Right kidney (tissue), 1 donor: ENCODE measurements around the gene MICALL2.

Experiments used
- DNase-seq: peaks from one replicate; pipeline ENCODE4 v3.0.0-alpha.2; 2016

The MICALL2 gene

DNA sequence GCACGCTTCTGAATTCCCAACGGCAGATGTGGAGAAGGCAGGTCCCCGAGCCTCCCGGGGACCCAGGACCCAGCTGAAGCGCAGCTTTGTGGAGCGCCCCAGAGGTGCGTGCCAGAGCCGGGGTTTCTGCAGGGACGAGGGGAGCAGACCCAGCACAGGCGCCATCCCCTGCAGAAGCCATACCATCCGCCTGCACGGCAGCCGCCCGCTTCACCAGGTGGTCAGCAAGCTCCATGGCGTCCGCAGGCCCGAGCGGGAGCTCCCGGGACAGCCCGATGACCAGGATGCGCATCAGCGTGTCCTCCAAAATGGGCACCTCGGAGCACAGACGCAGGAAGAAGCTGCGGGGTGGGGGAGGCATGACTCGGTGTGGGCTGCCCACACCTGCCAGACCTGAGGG is 34.3 kb upstream of the MICALL2 start:
- DNase-seq = no peak

- DNase-seq = no peak
These were observed 33.9 kb upstream of the MICALL2 start for GRCh38 chr7:1493129-1493528.

- DNase-seq = no peak
These were observed 33.4 kb upstream of the MICALL2 start for GRCh38 chr7:1492640-1493039.

DNA sequence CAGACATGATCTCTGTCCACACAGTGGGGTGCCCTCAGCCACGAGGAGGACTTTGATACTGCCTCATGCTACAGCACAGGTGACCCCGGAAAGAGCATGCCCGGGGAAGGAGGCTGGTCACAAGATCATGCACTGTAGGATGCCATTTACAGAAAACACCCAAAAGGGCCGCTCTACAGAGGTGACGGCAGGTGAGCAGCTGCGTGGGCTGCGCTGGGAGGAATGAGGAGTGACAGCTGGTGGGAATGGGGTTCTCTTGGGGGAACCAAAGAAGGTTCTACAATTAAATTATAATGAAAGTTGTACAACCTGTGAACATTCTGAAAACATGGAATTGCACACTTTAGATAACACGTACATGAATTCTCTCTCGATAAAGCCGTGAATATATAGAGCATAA is 33.0 kb upstream of the MICALL2 start:
- DNase-seq = no peak

GRCh38 chr7:1490837-1491236 is 31.6 kb upstream of the MICALL2 start:
- DNase-seq = no peak

DNA sequence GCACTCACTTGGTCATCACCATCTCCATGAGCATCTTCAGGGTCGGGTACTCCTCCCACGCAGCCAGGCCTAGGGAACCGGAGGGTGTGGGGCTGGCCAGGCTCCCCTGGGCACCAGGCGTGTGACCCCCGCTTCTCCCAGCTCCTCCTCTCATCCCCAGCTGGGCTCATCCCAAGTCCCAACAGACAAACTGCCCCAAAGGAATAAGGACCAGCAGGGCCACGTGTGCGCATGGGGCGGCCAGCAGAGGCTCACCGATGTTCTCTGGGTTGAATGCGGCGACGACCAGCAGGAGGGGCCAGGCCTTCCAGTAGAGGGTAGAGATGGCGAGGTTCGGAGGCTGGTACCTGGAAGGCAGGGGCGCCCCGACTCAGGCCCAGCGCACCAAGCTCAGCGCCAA is 30.1 kb upstream of the MICALL2 start:
- DNase-seq = no peak

DNA sequence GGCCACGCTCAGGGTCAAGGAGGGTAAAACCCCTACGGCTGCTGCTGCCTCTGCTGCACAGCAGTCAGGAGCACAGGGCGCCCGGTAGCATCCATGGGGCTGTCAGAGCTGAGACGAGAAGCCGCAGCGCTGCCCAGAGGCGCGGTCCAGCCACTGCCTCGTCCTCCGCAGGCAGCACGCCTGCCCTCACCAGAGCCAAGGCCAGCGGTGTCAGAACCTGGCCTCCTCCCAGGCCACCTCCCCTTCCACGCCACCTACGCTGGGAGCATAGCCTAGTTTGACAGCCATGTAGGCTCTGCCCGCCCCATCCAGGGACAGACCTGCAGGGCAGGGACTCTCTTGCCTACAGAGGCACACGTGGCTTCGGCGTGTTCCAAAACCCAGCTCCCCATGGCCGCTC is 28.7 kb upstream of the MICALL2 start:
- no peak for DNase-seq

DNA sequence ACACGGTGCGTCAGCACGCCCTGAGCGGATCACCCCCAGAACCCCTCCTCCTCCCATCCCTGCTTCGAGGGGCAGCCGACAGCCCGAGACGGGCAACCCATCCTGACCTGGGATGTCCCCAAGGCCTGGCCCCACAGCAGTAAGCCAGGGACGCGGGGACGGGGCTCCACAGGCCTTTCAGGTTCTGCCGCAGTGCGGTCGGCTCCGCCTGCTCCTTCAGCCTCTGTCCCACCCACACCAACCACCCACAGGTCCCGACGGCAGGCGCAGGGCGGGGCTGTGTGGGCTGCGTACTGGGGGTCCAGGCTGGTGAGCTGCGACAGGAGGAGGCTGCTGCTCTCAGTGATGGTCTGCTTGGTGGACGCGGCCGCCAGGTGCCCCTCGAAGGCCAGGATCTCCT is 28.2 kb upstream of the MICALL2 start:
- no peak for DNase-seq

DNA sequence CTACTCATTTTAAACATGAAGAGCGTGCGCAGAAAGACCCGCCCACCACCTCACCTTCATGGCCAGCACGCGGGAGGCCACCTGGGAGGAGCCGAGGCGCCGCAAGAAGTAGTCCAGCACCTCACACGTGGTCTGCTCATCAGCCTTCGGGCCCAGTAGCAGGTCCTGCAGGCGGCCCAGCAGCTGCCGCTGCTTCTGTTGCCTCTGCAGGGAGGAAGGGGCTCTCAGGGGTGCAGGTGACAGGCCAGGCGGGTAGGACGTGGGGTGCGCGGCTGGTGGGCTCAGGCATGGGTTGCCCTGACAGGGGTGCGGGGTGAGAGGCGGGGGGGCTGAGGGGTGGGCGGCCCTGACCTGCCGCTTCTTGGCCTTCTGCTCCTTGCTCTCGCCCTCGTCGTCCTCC is 27.3 kb upstream of the MICALL2 start:
- no peak for DNase-seq

DNA sequence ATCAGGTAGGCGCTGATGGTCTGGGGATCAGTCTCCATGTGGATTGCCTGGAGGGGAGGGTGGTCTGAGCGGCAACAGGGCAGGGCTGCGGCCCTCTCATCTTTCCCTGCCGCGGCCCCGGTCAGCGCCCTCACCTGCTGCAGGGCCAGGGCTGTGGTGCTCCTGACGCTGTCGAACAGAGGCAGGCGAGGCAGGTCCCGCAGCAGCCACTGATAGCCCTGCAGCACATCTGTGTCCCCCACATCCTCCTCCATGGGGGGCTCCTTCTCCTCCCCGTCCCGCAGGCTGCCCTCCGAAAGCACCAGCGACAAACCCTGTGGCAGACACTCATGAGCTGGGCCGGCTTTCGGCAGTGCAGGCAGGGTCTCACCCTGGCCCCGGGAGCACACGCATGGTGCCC is 25.9 kb upstream of the MICALL2 start:
- no peak for DNase-seq

- no peak for DNase-seq
These were observed 25.3 kb upstream of the MICALL2 start for GRCh38 chr7:1484569-1484968.

DNA sequence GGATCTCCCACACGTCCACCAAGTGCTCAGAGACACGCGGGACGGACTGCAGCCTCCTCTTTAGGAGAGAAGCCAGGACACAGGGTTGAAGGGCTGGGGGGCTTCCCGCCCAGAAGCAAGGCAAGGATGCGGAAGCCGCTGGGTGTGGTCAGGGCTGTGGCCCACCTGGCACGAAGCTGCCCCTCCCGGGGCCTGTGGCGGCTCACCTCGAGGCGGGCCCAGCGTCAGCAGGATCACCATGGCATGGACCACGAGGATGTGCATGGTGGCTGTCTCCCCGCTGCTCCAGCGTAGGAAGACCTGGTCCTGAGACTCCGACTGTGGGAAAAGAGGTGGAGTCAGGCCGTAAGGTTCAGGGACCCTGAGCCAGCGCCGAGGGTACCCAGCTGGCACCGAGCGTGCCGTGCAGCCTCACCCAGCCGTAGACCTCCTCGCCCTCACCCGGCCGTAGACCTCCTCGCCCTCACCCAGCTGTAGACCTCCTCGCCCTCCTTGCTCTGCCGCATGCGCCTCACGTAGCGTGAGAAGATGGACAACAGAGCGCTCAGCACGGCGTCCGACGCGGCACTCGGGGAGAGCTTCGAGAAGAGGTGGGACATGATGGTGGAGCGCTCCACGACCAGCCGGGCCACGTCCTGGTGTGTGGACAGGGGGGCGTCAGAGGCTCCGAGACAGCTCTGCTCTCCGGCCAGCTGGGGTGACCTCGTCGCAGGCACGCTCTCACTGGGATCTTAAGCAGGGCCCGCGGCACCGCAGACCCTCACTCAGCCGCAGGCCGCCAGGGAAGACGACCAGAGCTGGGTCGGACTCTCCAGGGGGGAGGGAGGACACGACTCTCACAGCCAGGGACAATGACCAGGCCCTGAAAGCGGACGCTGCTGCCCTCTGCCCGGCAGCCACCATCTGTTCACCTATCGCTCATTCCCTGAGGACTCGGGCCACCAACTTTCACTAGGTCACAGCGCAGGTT is 24.6 kb upstream of the MICALL2 start:
- no peak for DNase-seq

DNA sequence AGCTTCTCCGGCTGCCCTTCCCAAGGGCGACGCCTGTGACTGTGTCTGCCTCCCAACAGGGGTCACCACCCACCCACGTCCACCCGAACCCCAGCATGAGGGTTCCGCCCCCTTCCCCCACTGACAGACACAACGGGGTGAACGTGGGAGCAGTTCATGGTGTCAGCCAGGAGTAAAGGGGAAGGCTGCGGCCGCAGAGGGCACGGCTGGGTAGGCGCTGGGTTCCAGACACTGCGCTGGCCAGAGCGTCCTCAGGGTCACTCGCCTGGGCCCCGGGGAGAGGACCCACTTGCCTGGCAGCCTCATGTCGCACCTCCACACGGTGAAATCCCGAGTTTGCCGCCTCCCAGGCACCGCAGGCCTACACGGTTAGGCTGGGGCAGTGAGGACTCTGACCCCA is 23.8 kb upstream of the MICALL2 start:
- DNase-seq = no peak

DNA sequence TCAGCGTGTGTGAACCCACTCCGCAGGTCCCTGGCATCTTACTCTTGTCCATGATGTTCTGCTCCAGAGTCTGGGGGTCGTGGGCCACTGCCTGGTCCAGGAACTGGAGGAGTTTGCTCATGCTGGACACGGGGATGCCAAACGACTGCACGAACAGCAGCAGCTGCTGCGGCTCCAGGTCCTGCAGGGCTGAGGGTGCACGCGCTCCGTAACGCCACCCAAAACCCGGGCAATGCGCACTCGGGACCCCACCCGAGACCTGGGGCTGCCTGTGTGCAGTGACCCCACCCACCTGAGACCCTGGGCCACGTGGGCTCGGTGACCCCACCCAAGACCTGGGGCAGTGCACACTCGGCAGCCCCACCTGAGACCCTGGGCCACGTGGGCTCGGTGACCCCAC is 22.0 kb upstream of the MICALL2 start:
- DNase-seq = no peak

- no peak for DNase-seq
These were observed 21.4 kb upstream of the MICALL2 start for GRCh38 chr7:1480670-1481069.

- no peak for DNase-seq
These were observed 20.0 kb upstream of the MICALL2 start for GRCh38 chr7:1479287-1479686.

- DNase-seq = no peak
These were observed 19.2 kb upstream of the MICALL2 start for GRCh38 chr7:1478480-1478879.

DNA sequence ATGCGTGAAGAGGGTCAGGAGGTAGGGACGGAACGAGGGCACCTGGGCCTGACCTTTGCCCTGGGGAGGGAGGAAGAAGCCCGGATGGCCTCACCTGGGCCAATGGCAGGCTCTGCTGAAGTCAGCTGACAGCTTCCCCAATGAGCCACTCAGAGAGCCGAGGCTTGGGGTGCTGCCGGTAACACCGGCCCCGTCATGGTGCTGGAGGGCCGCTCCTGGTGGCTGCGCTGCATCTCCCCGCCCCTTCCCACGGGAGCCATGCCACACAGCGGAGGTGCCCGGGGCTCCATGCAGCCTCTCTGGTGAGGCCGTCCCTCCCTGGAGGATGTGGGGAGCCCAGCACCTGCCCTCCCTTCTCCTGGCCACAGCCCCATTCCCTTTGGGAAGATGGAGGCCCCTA is 17.6 kb upstream of the MICALL2 start:
- DNase-seq = no peak

DNA sequence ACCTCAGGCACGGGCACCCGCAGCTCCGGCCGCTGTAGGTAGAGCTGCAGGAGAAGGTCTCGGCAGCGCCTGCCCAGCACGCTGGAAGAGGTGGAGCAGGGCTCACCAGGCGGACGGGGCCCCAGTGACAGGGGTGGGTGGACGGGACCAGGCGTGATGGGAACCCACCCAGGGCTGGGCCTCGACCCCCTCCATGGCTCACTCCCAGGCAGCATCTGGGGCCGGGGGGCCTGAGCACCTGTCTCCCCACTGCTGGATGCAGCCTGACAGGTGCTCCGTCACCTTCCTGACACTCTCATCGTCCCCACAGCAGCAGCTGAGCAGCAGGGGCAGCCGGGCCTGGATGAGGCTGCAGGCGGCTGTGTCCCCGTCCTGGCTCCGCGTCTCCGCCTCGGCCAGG is 16.7 kb upstream of the MICALL2 start:
- DNase-seq = no peak

DNA sequence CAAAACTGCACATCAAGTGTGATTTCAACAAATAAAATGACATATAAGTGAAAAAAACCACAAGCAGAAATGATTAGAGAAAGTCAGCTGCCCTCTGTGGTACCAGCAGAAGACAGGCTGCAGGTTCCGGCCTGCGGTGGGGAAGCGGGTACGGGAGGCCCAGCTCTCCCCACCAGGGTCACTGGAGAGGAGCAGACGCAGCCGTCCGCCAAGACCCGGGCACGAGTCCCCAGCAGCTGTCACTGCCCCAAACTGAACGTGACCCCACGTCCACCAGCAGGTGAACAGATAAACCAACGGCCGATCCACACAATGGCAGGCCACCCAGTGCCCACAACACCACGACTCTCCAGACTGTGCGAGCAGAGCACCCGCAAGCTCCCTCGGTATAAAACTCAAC is 16.1 kb upstream of the MICALL2 start:
- no peak for DNase-seq

DNA sequence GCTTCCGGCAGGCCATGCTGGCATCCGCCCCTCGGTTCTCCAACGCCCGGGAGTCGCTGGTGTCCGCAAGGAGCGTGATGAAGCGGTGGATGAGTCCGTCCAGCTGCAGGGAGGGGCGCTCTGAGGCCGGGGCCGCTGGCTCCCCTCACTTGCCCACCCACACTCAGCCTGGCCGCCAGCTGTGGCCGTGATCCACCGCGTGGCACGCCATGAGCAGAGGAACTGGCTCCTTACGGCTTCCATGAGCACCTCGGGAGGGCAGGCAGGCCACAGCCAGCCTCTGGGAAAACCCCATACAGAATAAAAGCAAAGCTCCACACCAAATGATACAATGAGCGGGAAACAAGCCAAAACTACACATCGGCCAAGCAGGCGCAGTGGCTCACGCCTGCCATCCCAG is 15.5 kb upstream of the MICALL2 start:
- DNase-seq = no peak

GRCh38 chr7:1473864-1474512 is 14.7 kb upstream of the MICALL2 start:
- peak; percentile 69 for DNase-seq

- DNase-seq = no peak
These were observed 11.6 kb upstream of the MICALL2 start for GRCh38 chr7:1470901-1471300.
